GM12891 (cell line): ENCODE measurements around the gene JDP2.

Experiments
- POLR2A ChIP-seq: IDR thresholded peaks from 2 replicates; pipeline ENCODE4 v1.6.1; 2011; ENCODE audit warnings: low read depth, low read length, control low read depth
- POLR2AphosphoS5 ChIP-seq: IDR thresholded peaks from 2 replicates; pipeline ENCODE4 v1.6.1; 2011; ENCODE audit warnings: low read depth, low read length, control low read depth
- TAF1 ChIP-seq: IDR thresholded peaks from 2 replicates; pipeline ENCODE4 v1.6.1; 2011; ENCODE audit warnings: low read depth, low read length, control low read depth

DNA sequence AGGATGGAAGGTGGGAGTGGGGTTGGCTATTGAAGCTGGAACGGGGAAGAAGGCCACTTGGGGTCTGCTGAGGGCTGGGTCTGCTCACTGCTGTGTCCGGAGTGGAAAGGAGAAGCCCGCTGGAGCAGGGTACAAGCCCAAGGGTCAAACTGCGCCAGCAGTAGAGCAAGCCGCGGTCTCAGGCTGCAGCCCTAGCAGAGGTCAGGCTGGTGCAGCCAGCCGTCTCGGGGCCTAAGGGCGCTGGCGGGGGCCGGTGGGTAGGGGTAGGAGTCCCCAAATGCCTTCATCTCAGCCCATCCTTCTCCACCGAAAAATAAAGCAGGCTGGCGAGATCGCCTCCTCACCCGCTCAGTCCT is 718 bp upstream of the JDP2 start:
- no peak for TF ChIP-seq TAF1
- TF ChIP-seq POLR2A = no peak
- no peak for TF ChIP-seq POLR2AphosphoS5
